Fibroblast of lung (primary cell): ENCODE measurements around the gene KLHDC7B. TPM values are rescaled to one million over a fixed set of nuclear protein-coding genes. Genes with fewer than 3 reads are reported as not detected.

ENCODE experiments used
- DNase-seq, 2 donors: peaks; one replicate each; pipeline versions ENCODE4 v3.0.0 to v3.0.0-alpha.2; 2010; ENCODE audit warnings: low read depth in 2 of 2
- H2AFZ ChIP-seq: 2 replicates; pipeline ENCODE4 v1.5.1; 2012; ENCODE audit warnings: low read length, control low read depth, inconsistent platforms
- H3K27ac ChIP-seq: 2 replicates; pipeline ENCODE4 v1.5.1; 2011; ENCODE audit warnings: low read length, control low read depth; ENCODE audit not compliant: insufficient read depth
- H3K27me3 ChIP-seq: 2 replicates; pipeline ENCODE4 v1.5.1; 2011; ENCODE audit warnings: mild to moderate bottlenecking, low read length; ENCODE audit not compliant: control insufficient read depth, insufficient read depth
- H3K36me3 ChIP-seq: 2 replicates; pipeline ENCODE4 v1.5.1; 2011; ENCODE audit warnings: low read length; ENCODE audit not compliant: control insufficient read depth, insufficient read depth
- H3K4me1 ChIP-seq: 2 replicates; pipeline ENCODE4 v1.5.1; 2011; ENCODE audit warnings: low read length; ENCODE audit not compliant: control insufficient read depth, insufficient read depth; ENCODE audit errors: extremely low read depth
- H3K4me2 ChIP-seq: 2 replicates; pipeline ENCODE4 v1.5.1; 2011; ENCODE audit warnings: low read length, control low read depth; ENCODE audit not compliant: insufficient read depth; ENCODE audit errors: extremely low read depth
- H3K4me3 ChIP-seq, 4 experiments: fragments of 200-600 bp in 1 of 4; sonication (generic) in 1 of 4; replicated peaks in 1 of 4; 2 replicates each; pipeline ENCODE4 v1.5.1; 2011 to 2016; ENCODE audit warnings: low read length in 4 of 4, low read depth in 3 of 4, mild to moderate bottlenecking in 3 of 4, control low read depth in 2 of 4, inconsistent platforms in 1 of 4, mixed read lengths in 1 of 4; ENCODE audit not compliant: insufficient read depth in 1 of 4; ENCODE audit errors: control extremely low read depth in 1 of 4
- H3K79me2 ChIP-seq: 2 replicates; pipeline ENCODE4 v1.5.1; 2012; ENCODE audit warnings: mild to moderate bottlenecking, low read length, inconsistent platforms; ENCODE audit not compliant: control insufficient read depth, insufficient read depth
- H3K9ac ChIP-seq: 2 replicates; pipeline ENCODE4 v1.5.1; 2011; ENCODE audit warnings: mild to moderate bottlenecking, low read length, control low read depth; ENCODE audit not compliant: insufficient read depth
- H3K9me3 ChIP-seq: 2 replicates; pipeline ENCODE4 v1.5.1; 2012; ENCODE audit warnings: low read depth, low read length; ENCODE audit not compliant: control insufficient read depth, insufficient read depth
- H4K20me1 ChIP-seq: 2 replicates; pipeline ENCODE4 v1.5.1; 2011; ENCODE audit warnings: low read length; ENCODE audit not compliant: control insufficient read depth, insufficient read depth; ENCODE audit errors: extremely low read depth
- CTCF ChIP-seq, 2 donors: IDR thresholded peaks in 1 of 2; conservative IDR thresholded peaks in 1 of 2; 1 replicate in 1 of 2; 2 replicates in 1 of 2; pipeline ENCODE4 v1.5.1; 2011 to 2012; ENCODE audit warnings: low read length in 2 of 2, control low read depth in 1 of 2, inconsistent platforms in 1 of 2, low read depth in 1 of 2, mild to moderate bottlenecking in 1 of 2
- EZH2 ChIP-seq: IDR thresholded peaks from 2 replicates; pipeline ENCODE4 v1.5.1; 2012; ENCODE audit warnings: low read length, control low read depth, mild to moderate bottlenecking; ENCODE audit errors: missing control alignments
- polyA plus RNA-seq, 2 donors: library from polyadenylated mRNA; depleted of rRNA in 1 of 2; stranded (reverse) in 1 of 2; unstranded in 1 of 2; fragments of >200 nt; gene quantifications; 2 replicates each; pipeline ENCODE4 v1.2.1, GENCODE V29; 2011 to 2012; ENCODE audit warnings: missing spikeins in 1 of 2
- total RNA-seq: library from RNA; depleted of rRNA; stranded (reverse); fragments of >200 nt; gene quantifications from 2 replicates; pipeline ENCODE4 v1.2.1, GENCODE V29; 2014

Gene KLHDC7B
- total and polyA plus RNA-seq, 2 donors (not counting 1 experiment from before 2014, with no cell fraction given): 0.17 TPM; not detected in 1

DNA sequence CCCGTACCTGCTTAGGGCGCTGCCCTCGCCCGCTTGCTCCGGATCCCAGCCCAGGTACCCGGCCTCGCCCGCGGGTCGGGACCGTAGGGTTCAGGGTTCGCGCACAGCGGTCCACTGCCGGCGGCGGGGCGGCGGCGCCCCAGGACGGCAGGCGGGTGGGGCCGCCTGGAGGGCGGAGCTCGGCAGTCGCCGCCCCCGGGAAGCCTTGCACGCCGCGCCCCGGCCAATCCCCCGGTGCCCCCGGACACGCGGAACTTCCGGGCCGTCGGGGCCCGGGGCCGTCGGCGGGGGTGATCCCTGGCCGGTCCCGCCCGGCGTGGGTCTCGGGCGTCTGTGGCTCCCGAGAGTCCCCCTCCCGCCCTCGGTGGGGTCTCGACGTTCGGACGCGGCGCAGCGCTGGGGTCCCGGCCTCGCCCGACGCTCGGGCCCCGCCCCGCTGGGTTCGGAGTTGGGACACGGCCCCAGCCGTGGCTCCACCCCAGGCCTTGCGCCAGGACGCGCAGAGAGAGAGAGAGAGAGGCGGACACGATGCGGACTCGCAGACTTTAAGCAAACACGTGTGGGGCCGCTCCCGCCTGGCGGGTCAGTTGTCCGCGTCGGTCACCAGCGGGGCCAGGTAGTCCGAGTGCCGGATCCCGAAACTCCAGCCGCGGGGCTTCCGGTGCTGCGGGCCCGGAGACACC is 15.7 kb upstream of the KLHDC7B start, which contains the start of gene TYMP:
Gene TYMP (minus strand): TSS at position 116 of the 683 bp plus-strand sequence. CDS start 303 bp downstream, outside the sequence.
- peaks cover 11% of the 10 kb centered on the region for H3K27me3 ChIP-seq
- H3K9ac ChIP-seq: peak within 1 kb of the TSS; percentile 65
- H3K4me2 ChIP-seq: peak within 1 kb of the TSS; percentile 64
- H3K9me3 ChIP-seq: no peaks in the 10 kb centered on the region
- no peaks in the 10 kb centered on the region for H3K36me3 ChIP-seq
- peak within 1 kb of the TSS; percentile 25 to 60 (median 38) for H3K4me3 ChIP-seq
- H3K27ac ChIP-seq: no peak within 1 kb of the TSS
- no peak for TF ChIP-seq EZH2
- TF ChIP-seq CTCF (conservative IDR thresholded peaks at IDR 0.05 in 1 of 2, IDR thresholded peaks at IDR 0.05 in 1 of 2; ENCODE audit: low read depth in 1 of 2, low read length in 2 of 2): no peak
- H4K20me1 ChIP-seq: no peaks in the 10 kb centered on the region
- peaks cover 14% of the 10 kb centered on the region for H3K4me1 ChIP-seq
- no peaks in the 10 kb centered on the region for H3K79me2 ChIP-seq
- DNase-seq: peak; percentile 71 to 83
- H2AFZ ChIP-seq: no peak within 1 kb of the TSS

GRCh38 chr22:50530580-50530876 is 15.2 kb upstream of the KLHDC7B start:
- H3K9me3 ChIP-seq: no peaks in the 10 kb centered on the region
- peak overlapping the region; percentile 62 for H3K9ac ChIP-seq
- no peaks in the 10 kb centered on the region for H3K79me2 ChIP-seq
- H3K36me3 ChIP-seq: no peaks in the 10 kb centered on the region
- TF ChIP-seq EZH2 (no peak), CTCF (conservative IDR thresholded peaks at IDR 0.05 in 1 of 2, IDR thresholded peaks at IDR 0.05 in 1 of 2; ENCODE audit: low read depth in 1 of 2, low read length in 2 of 2) (no peak)
- H3K4me2 ChIP-seq: peak overlapping the region; percentile 64
- peak overlapping the region; percentile 25 to 60 (median 38) for H3K4me3 ChIP-seq
- H2AFZ ChIP-seq: no peak overlapping the region
- peaks cover 14% of the 10 kb centered on the region for H3K4me1 ChIP-seq
- peaks cover 11% of the 10 kb centered on the region for H3K27me3 ChIP-seq
- DNase-seq: no peak
- no peaks in the 10 kb centered on the region for H4K20me1 ChIP-seq
- H3K27ac ChIP-seq: no peak overlapping the region

GRCh38 chr22:50530877-50531545 is 14.7 kb upstream of the KLHDC7B start:
- H3K9ac ChIP-seq: peak overlapping the region; percentile 65
- no peaks in the 10 kb centered on the region for H4K20me1 ChIP-seq
- H3K79me2 ChIP-seq: no peaks in the 10 kb centered on the region
- H3K4me1 ChIP-seq: peaks cover 14% of the 10 kb centered on the region
- H3K36me3 ChIP-seq: no peaks in the 10 kb centered on the region
- H3K4me2 ChIP-seq: peak overlapping the region; percentile 58
- TF ChIP-seq CTCF (conservative IDR thresholded peaks at IDR 0.05 in 1 of 2, IDR thresholded peaks at IDR 0.05 in 1 of 2; ENCODE audit: low read depth in 1 of 2, low read length in 2 of 2) (no peak), EZH2 (peak; percentile 75)
- no peaks in the 10 kb centered on the region for H3K9me3 ChIP-seq
- no peak overlapping the region for H2AFZ ChIP-seq
- peak overlapping the region; percentile 15 to 61 (median 42) for H3K4me3 ChIP-seq
- H3K27me3 ChIP-seq: peaks cover 11% of the 10 kb centered on the region
- DNase-seq: peak; percentile 75 to 86
- H3K27ac ChIP-seq: peak overlapping the region; percentile 20
